ENCODE data around the gene ADAMTS2.

Gene ADAMTS2

DNA sequence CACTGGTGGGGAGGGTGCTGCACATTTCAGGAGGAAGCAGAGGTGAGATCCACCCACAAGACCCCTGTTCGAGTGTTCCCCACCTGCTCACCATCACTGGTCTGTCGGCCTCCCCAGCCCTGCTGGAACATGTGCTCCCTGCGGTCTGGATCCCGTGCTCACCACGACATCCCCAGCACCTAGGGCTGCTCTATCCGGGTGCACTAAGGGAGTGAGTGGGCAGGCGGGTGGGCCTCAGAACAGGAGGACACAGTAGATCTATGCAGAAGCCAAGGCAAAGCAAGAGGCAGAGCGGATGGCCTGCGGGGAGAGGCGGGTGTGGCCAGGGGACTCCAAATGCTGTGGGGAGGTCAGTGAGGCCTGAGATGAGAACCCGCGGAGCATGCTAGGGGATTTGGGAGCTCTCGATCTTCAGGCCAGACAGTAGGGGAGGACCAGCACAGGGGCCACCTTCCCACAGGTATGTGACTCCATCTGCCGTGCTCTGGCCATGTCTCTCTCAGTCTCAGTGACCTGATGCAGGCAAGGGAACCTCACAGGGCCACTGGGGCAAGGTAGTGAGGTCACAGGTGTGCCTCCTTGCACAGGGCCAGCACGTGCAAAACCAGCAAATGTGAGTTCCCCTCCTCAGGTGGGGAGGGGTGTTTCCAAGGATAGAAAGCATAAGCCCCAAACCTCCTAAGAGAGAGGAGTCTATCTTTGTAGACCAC, 150.9 kb downstream of the ADAMTS2 start:
- TF ChIP-seq, protein P1, sequence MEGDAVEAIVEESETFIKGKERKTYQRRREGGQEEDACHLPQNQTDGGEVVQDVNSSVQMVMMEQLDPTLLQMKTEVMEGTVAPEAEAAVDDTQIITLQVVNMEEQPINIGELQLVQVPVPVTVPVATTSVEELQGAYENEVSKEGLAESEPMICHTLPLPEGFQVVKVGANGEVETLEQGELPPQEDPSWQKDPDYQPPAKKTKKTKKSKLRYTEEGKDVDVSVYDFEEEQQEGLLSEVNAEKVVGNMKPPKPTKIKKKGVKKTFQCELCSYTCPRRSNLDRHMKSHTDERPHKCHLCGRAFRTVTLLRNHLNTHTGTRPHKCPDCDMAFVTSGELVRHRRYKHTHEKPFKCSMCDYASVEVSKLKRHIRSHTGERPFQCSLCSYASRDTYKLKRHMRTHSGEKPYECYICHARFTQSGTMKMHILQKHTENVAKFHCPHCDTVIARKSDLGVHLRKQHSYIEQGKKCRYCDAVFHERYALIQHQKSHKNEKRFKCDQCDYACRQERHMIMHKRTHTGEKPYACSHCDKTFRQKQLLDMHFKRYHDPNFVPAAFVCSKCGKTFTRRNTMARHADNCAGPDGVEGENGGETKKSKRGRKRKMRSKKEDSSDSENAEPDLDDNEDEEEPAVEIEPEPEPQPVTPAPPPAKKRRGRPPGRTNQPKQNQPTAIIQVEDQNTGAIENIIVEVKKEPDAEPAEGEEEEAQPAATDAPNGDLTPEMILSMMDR (IDR thresholded peaks at IDR 0.05): no peak
- H3K36me3 ChIP-seq (ENCODE audit: control insufficient read depth, insufficient read depth, low read length): no peaks in the 10 kb centered on the region

DNA sequence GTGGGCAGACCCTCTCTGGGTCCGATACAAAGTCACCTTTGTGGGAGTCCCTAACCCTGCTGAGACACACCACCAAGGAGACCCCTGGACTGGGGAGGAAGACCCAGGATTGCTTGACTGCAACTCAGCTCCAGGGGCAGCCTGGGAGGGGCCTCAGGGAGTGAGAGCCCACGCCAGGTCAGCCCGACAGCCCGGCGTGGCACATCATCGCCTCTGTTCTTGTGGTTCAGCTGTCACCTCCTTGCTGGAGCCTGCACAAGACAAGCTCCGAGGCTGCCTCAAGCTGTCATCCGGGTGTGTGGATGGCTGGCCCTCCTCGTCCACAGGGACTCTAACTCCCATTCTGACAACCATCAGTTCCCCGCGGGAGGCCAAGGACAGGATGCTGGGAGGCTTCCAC, 151.5 kb downstream of the ADAMTS2 start:
- H2AFZ ChIP-seq: no peak overlapping the region
- TF ChIP-seq, protein P1 (IDR thresholded peaks at IDR 0.05): no peak
- H3K79me2 ChIP-seq: no peaks in the 10 kb centered on the region
- no peaks in the 10 kb centered on the region for H3K36me3 ChIP-seq (ENCODE audit: control insufficient read depth, insufficient read depth, low read length)
- no peak overlapping the region for H3K27ac ChIP-seq
- H3K4me1 ChIP-seq: peaks cover 2% of the 10 kb centered on the region
- no peak overlapping the region for H3K9ac ChIP-seq
- no peaks in the 10 kb centered on the region for H3K27me3 ChIP-seq (ENCODE audit: control insufficient read depth, insufficient read depth, low read length)
- H3K9me3 ChIP-seq (ENCODE audit: control insufficient read depth, low read length): no peaks in the 10 kb centered on the region
- H3K4me3 ChIP-seq (ENCODE audit: low read depth, low read length): no peak overlapping the region
- H3K4me2 ChIP-seq (ENCODE audit: low read length): no peak overlapping the region

More for the DNA sequence above, 150.9 kb downstream of the ADAMTS2 start:
- no peaks in the 10 kb centered on the region for H3K9me3 ChIP-seq (ENCODE audit: control insufficient read depth, low read length)
- no peak overlapping the region for H3K4me3 ChIP-seq (ENCODE audit: low read depth, low read length)
- peaks cover 2% of the 10 kb centered on the region for H3K4me1 ChIP-seq
- no peak overlapping the region for H3K27ac ChIP-seq
- H2AFZ ChIP-seq: no peak overlapping the region
- no peaks in the 10 kb centered on the region for H3K79me2 ChIP-seq
- H3K27me3 ChIP-seq (ENCODE audit: control insufficient read depth, insufficient read depth, low read length): no peaks in the 10 kb centered on the region
- H3K4me2 ChIP-seq (ENCODE audit: low read length): no peak overlapping the region
- H3K9ac ChIP-seq: no peak overlapping the region

DNA sequence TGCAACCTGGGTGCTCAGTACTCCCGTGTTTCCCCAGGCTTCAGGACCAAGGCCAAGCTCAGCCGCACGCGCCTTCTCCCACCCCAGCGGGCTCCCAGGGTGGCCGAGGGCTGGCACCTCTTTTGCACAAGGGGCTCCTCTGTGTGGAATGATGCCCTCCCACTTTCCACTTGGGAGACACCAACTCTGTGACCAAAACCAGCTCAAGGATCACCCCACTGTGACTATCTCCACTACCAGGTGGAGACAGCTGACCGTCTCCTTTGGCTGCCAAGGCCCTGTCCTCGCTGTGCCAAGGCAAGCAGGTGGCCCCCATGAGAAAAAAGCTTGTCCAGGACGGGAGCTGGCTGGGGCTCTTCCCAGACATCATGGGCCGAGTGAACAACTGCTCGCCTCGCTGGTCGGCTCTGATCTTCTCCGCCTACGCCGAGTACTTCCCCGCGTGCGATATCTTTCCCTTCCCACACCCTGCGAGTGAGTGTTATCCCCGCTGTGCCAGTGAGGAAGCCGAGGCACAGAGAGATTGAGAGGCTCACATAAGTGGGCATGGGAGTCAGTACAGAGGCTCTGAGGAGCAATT, 152.3 kb downstream of the ADAMTS2 start:
- TF ChIP-seq, protein P1 (IDR thresholded peaks at IDR 0.05): no peak
- Histone ChIP-seq H3K36me3 (ENCODE audit: control insufficient read depth, insufficient read depth, low read length) (no peaks in the 10 kb centered on the region), H3K4me2 (ENCODE audit: low read length) (no peak overlapping the region), H3K9me3 (ENCODE audit: control insufficient read depth, low read length) (no peaks in the 10 kb centered on the region), H2AFZ (no peak overlapping the region), H3K27ac (no peak overlapping the region), H3K4me3 (ENCODE audit: low read depth, low read length) (no peak overlapping the region), H3K27me3 (ENCODE audit: control insufficient read depth, insufficient read depth, low read length) (no peaks in the 10 kb centered on the region), H3K9ac (no peak overlapping the region), H3K79me2 (no peaks in the 10 kb centered on the region), H3K4me1 (peaks cover 2% of the 10 kb centered on the region)

DNA sequence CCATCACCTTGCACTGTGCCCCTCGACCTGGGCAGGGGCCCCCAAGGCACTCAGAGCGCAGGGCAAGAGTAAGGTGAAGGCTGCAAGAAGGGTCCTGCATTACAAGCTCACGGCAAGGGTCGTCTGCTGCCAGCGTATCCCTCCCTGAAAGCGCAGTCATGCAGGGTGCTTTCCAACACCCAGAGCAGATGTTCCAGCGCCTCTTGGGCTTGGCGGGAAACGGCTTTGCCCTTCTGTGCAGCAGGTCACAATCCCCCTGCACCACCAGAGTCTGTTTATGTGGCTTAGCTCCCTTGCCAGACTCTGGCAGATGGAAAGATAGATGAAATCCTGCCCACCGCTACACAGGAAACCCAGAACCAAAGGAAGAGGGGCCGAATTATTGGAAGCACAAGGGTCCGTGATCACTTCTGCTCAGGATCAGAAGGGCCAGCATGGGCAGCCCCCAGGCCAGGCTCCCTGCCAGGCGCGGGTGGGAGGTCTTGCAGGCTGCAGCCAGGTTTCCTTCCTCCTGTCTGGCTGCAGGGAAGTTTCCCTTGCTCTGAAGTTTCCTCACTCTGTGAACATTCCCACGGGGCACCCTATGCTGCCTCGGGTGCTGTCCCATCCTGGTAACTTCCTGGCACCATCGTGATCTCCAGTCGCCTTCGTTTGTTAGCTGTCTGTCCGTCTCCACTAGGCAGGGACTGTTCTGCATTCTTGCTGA, 152.9 kb downstream of the ADAMTS2 start:
- no peak overlapping the region for H3K4me3 ChIP-seq (ENCODE audit: low read depth, low read length)
- TF ChIP-seq, protein P1 (IDR thresholded peaks at IDR 0.05): no peak

More for the DNA sequence above, 152.9 kb downstream of the ADAMTS2 start:
- no peaks in the 10 kb centered on the region for H3K36me3 ChIP-seq (ENCODE audit: control insufficient read depth, insufficient read depth, low read length)
- H3K4me2 ChIP-seq (ENCODE audit: low read length): no peak overlapping the region
- peaks cover 2% of the 10 kb centered on the region for H3K4me1 ChIP-seq
- H2AFZ ChIP-seq: no peak overlapping the region
- no peak overlapping the region for H3K9ac ChIP-seq
- H3K27ac ChIP-seq: no peak overlapping the region
- no peaks in the 10 kb centered on the region for H3K79me2 ChIP-seq
- H3K27me3 ChIP-seq (ENCODE audit: control insufficient read depth, insufficient read depth, low read length): no peaks in the 10 kb centered on the region
- H3K9me3 ChIP-seq (ENCODE audit: control insufficient read depth, low read length): no peaks in the 10 kb centered on the region
